AG04449 (cell line): Measurements from ENCODE around the gene ARRDC5.

Experiments used
- CTCF ChIA-PET: fragments of 350-600 bp; formaldehyde crosslinking; extraction: SDS; loops from one replicate; lab custom pipeline; 2021; ENCODE audit warnings: antibody characterized with exemption; lab: Yijun Ruan, JAX
- POLR2A ChIA-PET: fragments of 400-600, 350-600 bp; formaldehyde crosslinking; extraction: SDS; loops from one replicate; lab custom pipeline; 2020; ENCODE audit warnings: antibody characterized with exemption, inconsistent platforms; lab: Yijun Ruan, JAX
- DNase-seq: peaks from one replicate; pipeline ENCODE4 v3.0.0-alpha.2; 2010; ENCODE audit warnings: low read depth, low spot score
- H3K4me3 ChIP-seq: 2 replicates; pipeline ENCODE4 v1.5.1; 2011; ENCODE audit warnings: low read depth, mild to moderate bottlenecking, control low read depth, low read length
- TF ChIP-seq, protein P1 (sequence below): IDR thresholded peaks from one replicate; pipeline ENCODE4 v1.5.1; 2011; ENCODE audit warnings: mild to moderate bottlenecking, moderate library complexity, low read length, control low read depth, inconsistent platforms; ENCODE audit not compliant: insufficient read depth; ENCODE audit errors: missing control alignments

The ARRDC5 gene

DNA sequence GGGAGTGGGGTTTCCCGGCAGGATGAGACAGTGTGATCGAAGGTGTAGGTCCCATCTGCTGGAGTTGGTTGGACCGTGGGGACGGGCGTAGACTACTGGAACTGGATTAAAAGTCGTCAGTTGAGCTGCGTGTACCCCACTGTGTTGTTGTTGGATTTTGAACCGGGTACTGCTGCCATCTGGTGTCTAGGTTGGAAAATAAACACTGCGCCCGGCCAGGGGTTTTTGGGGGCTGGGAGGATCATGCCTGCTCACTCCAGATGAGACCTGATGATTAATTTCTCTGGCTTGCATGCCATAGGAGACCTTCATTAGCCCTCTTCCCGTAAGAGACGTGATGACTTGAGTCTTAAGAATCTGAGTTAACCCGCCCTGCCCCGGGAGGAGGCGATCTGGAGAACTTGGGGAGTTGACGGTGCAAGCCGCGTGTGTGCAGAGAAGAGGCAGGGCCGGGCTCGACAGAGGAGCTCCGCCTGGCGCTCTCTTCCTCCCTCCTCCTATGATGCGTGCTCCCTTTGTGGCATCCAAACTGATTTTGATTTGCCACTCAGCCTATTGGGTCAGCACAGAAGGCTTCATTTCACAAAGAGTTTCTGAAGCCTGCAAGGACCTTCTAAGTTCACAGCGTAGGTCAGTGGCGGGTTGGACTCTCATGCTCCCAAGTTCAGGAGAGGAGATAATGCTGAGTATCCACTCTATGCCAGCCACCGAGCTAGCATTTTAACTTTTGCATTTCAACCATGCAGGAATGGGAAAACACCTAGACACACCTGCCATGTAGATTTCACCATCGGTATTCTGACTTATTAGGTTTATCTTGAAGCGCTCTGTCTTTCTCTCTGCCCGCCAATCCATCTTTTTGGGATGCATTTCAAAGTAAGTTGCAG is 9.3 kb upstream of the ARRDC5 start:
- peak; percentile 100 for DNase-seq

DNA sequence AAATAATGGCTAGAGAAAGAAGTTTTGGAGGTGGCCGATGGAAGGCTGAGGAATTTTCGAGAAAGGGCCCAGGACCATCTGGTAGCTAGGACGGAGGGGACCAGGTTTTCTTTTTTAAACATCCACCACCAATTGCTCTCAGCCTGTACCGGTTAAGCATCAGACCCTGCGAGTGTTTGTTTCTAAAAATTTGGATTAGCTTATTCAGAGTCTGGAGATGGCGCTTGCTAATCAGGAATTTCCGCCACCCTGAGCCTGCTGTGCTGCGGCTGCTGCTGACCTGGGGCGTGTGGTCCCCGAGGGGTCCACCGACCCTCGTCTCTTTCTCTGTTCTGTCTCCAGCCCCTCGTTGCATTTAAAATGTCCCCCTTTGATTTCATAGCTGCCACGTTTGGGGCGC is 8.6 kb upstream of the ARRDC5 start:
- TF ChIP-seq, protein P1, sequence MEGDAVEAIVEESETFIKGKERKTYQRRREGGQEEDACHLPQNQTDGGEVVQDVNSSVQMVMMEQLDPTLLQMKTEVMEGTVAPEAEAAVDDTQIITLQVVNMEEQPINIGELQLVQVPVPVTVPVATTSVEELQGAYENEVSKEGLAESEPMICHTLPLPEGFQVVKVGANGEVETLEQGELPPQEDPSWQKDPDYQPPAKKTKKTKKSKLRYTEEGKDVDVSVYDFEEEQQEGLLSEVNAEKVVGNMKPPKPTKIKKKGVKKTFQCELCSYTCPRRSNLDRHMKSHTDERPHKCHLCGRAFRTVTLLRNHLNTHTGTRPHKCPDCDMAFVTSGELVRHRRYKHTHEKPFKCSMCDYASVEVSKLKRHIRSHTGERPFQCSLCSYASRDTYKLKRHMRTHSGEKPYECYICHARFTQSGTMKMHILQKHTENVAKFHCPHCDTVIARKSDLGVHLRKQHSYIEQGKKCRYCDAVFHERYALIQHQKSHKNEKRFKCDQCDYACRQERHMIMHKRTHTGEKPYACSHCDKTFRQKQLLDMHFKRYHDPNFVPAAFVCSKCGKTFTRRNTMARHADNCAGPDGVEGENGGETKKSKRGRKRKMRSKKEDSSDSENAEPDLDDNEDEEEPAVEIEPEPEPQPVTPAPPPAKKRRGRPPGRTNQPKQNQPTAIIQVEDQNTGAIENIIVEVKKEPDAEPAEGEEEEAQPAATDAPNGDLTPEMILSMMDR, result no peak
- CTCF ChIA-PET, result interaction anchor here (0.6 to 8.6 kb wide), 25 partner anchors 9 to 179 kb away, joined by 3 to 243 read pairs (median 5); partner anchors contain the start of genes ARRDC5, FEM1A, KDM4B and PLIN3
- POLR2A ChIA-PET, result interaction anchor here (0.6 to 2.7 kb wide), 19 partner anchors 12 to 187 kb away, joined by 3 to 23 read pairs (median 4); partner anchors contain the start of genes FEM1A, KDM4B and PLIN3
- H3K4me3 ChIP-seq, result peak overlapping the region; percentile 70
- no peak for DNase-seq

More for the DNA sequence above, 9.3 kb upstream of the ARRDC5 start:
- POLR2A ChIA-PET, result interaction anchor here (0.6 to 2.7 kb wide), 23 partner anchors 13 to 188 kb away, joined by 3 to 23 read pairs (median 4); partner anchors contain the start of genes FEM1A, KDM4B and PLIN3
- TF ChIP-seq, protein P1, result peak; percentile 44
- H3K4me3 ChIP-seq, result peak overlapping the region; percentile 70
- CTCF ChIA-PET, result interaction anchor here (0.6 to 8.6 kb wide), 34 partner anchors 9 to 180 kb away, joined by 3 to 243 read pairs (median 4); partner anchors contain the start of genes ARRDC5, FEM1A, KDM4B and PLIN3

DNA sequence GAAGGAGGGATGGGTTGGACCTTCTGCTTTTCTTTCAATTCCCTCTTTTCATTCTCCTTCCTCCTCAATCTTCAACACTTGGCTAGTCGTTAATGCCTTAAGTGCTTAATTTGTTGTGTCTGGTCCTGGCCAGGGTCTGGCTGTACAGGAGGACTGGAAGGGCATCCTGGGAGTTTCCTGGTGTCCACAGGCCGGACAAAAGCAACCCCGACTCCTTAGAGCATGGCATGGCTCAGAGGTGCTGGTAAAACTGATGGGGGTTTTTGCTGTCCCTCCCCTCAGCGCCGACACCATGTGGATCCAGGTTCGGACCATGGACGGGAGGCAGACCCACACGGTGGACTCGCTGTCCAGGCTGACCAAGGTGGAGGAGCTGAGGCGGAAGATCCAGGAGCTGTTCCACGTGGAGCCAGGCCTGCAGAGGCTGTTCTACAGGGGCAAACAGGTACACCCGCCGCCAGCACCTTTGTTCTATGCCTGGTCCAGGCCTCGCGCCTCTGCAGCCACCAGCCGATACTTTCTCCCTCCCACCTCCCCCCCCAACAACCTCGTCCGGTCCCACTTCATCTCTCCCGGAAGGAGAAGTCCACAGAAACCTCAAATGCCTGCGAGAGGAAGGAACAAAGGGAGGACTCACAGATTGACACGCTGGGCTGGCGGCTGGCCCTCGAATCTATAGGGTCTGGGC is 8.0 kb upstream of the ARRDC5 start:
- CTCF ChIA-PET, result interaction anchor here (0.6 to 8.6 kb wide), 14 partner anchors 9 to 120 kb away, joined by 3 to 243 read pairs (median 10); partner anchors contain the start of genes ARRDC5, FEM1A, KDM4B and PLIN3
- TF ChIP-seq, protein P1, result no peak
- POLR2A ChIA-PET, result interaction anchor here (0.6 to 2.7 kb wide), 12 partner anchors 15 to 187 kb away, joined by 3 to 23 read pairs (median 5); partner anchors contain the start of gene PLIN3
- no peak for DNase-seq
- peak overlapping the region; percentile 70 for H3K4me3 ChIP-seq

DNA sequence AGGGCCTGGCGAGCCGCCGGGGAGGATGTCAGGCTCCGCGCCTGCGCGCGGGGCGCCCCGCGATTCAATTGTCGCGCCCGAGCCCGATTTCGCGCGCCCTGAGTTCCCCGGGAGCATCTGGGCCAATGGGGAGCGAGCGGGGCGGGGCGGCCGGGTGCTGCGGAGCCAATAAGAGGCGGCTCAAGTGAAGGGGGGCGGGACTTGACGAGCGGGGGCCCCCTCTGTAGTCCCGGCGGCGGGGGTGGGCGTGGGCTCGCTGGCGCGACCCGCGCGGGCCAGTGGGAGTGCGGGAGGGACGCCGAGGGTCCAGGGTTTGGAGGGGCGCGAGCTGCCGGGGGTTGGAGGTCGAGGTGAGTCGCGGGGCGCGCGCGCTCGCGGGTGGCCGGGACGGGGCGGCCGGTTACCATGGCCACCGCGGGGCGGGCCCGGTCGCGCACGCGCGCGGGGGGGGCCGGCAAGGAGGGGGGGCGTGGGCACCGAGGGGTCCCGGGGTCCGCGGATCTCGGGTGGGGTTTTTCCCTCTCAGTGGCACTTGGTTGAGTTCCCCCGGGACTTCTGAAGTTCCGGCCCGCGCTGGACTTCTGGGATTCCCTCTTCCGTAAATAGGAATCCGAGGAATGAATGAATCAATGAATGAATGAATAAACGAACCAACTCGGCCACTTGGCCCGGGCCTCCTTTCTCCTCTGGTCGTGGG is 7.3 kb upstream of the ARRDC5 start:
- TF ChIP-seq, protein P1, result no peak
- ChIA-PET CTCF (interaction anchor here (0.7 to 8.6 kb wide), 7 partner anchors 17 to 122 kb away, joined by 3 to 243 read pairs (median 17); partner anchors contain the start of genes FEM1A and PLIN3), POLR2A (interaction anchor here (0.6 to 0.7 kb wide), 2 partner anchors 8 to 74 kb away, joined by 3 read pairs; no protein-coding TSS in a partner anchor)
- no peak for DNase-seq
- H3K4me3 ChIP-seq, result peak overlapping the region; percentile 70

DNA sequence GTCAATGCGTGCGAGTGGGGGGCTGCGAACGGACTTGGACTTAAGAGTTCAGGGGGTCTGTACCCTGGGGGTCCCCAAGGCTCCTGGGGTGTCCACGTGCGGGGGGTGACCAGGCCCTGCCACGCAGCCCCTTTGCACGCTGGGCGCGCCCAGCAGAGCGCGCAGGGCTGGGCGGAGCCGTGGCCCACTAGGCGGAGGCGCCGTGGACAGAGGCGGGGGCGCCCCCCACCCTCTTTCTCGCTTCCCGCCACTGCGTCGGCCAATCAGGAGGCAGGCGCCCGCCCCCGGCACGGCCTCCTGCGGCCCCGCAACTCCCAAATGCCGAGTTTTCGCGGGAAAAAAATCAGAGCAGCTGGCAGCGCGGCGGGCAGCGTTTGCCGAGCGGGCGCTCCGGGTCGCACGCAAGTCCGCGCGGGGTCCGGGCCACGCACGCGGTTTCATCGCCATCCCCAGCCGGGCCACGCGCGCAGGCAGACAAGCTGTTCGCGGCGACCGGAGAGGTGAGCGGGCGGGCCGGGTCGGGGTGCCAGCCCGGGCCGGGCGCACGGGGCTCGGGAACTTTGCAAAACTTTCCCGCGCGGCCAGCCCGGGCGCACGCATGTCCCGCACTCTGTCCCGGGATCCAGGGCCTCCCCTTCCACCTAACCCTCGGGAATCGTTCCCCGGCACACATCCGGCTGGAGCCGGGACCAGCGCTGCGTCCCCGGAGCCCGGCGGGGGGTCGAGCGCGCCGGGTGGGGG is 6.6 kb upstream of the ARRDC5 start, which contains the start of gene UHRF1:
UHRF1 (plus strand) TSS at position 346 of the 741 bp plus-strand sequence. CDS start 1,385 bp downstream, outside the sequence.
- ChIA-PET CTCF (interaction anchor here (0.7 kb wide), 1 partner anchor 122 kb away, joined by 3 read pairs; no protein-coding TSS in a partner anchor), POLR2A (interaction anchor here (0.6 to 0.7 kb wide), 2 partner anchors 9 to 73 kb away, joined by 3 read pairs; no protein-coding TSS in a partner anchor)
- TF ChIP-seq, protein P1, result no peak
- no peak for DNase-seq
- peak within 1 kb of the TSS; percentile 70 for H3K4me3 ChIP-seq
